ENCODE results near the gene C1orf35. TPM values are rescaled to one million over a fixed set of nuclear protein-coding genes. Genes with fewer than 3 reads are reported as not detected.

Gene C1orf35
- total RNA-seq, 1 experiment from 2014 or later, result 31.0 TPM

GRCh38 chr1:228120857-228121489 is 17.8 kb upstream of the C1orf35 start:
- H3K14ac ChIP-seq (ENCODE audit: insufficient read depth, low read length), result no peak overlapping the region
- no peak overlapping the region for H4K91ac ChIP-seq (ENCODE audit: insufficient read length, low read depth, low read length)
- Mint-ChIP-seq H3K9me3 (peaks cover 34 to 36% of the 10 kb centered on the region in 2 experiments), H3K4me1 (0 out of 4 replicates have a peak, but pooled peaks cover 0 to 3% of the 10 kb centered on the region in 2 experiments), H3K27me3 (ENCODE audit: low read depth) (peaks cover 45% of the 10 kb centered on the region), H3K36me3 (ENCODE audit: insufficient read depth in 1 of 3, low read depth in 3 of 3) (peaks cover 7 to 9% (median 7%) of the 10 kb centered on the region in 3 experiments; a peak in 6 of 7 replicates), H3K4me3 (no peak overlapping the region), H3K27ac (no peak overlapping the region)
- no peak overlapping the region for H2BK5ac ChIP-seq (ENCODE audit: insufficient read length, low read length)
- H3K27me3 ChIP-seq (ENCODE audit: insufficient read depth, low read length), result peaks cover 2% of the 10 kb centered on the region; the same call in 1 of the 2 replicates
- H3K4me2 ChIP-seq (ENCODE audit: insufficient read depth, insufficient read length, low read length), result no peak overlapping the region
- no peaks in the 10 kb centered on the region for H3K23me2 ChIP-seq (ENCODE audit: insufficient read length, low read depth, low read length, poor library complexity, severe bottlenecking)
- no peak overlapping the region for H2BK20ac ChIP-seq (ENCODE audit: low read depth, low read length, poor library complexity, severe bottlenecking)
- no peaks in the 10 kb centered on the region for H3K4me1 ChIP-seq (ENCODE audit: insufficient read depth, low read length)
- no peak for TF ChIP-seq CTCF (conservative IDR thresholded peaks at IDR 0.05)
- H4K8ac ChIP-seq (replicated peaks; ENCODE audit: insufficient read length, low read depth, low read length), result no peak overlapping the region
- H2BK120ac ChIP-seq (ENCODE audit: low read depth, low read length, poor library complexity, severe bottlenecking), result no peak overlapping the region
- WGBS (ENCODE audit: extremely low coverage, insufficient read length, low lambda C conversion rate), result no CpG with 5 or more reads among the region's 5 CpGs
- no peak overlapping the region for H3K18ac ChIP-seq (ENCODE audit: insufficient read length, low read depth, low read length)
- no peak overlapping the region for H2BK12ac ChIP-seq (ENCODE audit: insufficient read length, low read depth, low read length)
- H2AK5ac ChIP-seq (ENCODE audit: insufficient read length, low read length), result no peak overlapping the region
- no peak overlapping the region for H3K27ac ChIP-seq (ENCODE audit: insufficient read length, low read depth, low read length)
- no peak overlapping the region for H2BK15ac ChIP-seq (ENCODE audit: low read depth, low read length)
- no peak overlapping the region for H3K4ac ChIP-seq (ENCODE audit: low read depth, low read length)
- H3K79me2 ChIP-seq (ENCODE audit: insufficient read depth, low read length), result no peaks in the 10 kb centered on the region
- H3K56ac ChIP-seq (ENCODE audit: insufficient read length, low read depth, low read length), result no peak overlapping the region
- H3K23ac ChIP-seq (ENCODE audit: insufficient read length, low read depth, low read length), result no peak overlapping the region
- H2AFZ ChIP-seq (ENCODE audit: low read length), result no peak overlapping the region
- no peak overlapping the region for H3K9ac ChIP-seq (ENCODE audit: extremely low read depth, insufficient read length, low read length)
- no peak overlapping the region for H4K5ac ChIP-seq (ENCODE audit: insufficient read length, low read depth, low read length)
- H3K9me3 ChIP-seq (ENCODE audit: control insufficient read depth, low read depth, low read length), result no peaks in the 10 kb centered on the region
- H4K20me1 ChIP-seq (ENCODE audit: control insufficient read depth, insufficient read depth, insufficient read length), result no peaks in the 10 kb centered on the region
- DNase-seq, result no peak
- H3K79me1 ChIP-seq (ENCODE audit: insufficient read depth, low read depth, low read length, poor library complexity, severe bottlenecking), result no peaks in the 10 kb centered on the region
- H3T11ph ChIP-seq (ENCODE audit: low read length), result no peak overlapping the region
